ENCODE data around the gene TTC12.

Gene TTC12

DNA sequence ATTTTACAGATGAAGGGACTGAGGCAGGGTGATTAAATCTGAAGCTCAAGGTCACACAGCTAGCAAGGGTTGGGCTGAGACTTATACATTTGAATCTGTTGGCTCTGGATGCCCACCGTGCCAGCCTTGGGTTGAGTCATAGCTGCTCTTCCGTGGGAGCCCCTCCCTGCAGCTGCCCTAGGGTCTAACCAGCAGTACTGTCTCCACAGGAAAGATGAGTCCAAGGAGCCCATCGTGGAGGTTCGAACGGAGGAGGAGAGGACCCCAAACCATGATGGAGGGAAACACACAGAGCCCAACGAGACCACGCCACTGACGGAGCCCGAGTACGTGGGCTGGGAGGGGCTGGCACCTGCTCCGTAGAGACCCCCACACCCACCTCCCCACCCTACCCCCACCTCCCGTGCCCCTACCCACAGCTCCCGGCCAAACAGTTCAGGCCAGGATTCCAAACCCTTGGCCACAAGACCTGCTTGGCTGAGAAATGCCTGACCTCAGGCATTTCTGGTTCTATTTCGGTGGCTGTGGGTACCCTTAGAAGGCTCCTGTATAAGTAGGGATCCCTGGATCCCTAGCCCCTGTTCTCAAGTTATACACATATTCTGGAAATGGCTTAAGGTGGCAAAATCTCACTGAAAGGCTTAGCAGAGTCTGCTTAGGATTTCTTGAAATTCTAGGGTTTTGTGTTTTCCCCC is 42.7 kb upstream of the TTC12 start:
- no peak overlapping the region for H3K4me3 ChIP-seq (ENCODE audit: control insufficient read depth, low read depth, low read length)
- no peak for DNase-seq (ENCODE audit: low read depth)
- TF ChIP-seq, protein P1, sequence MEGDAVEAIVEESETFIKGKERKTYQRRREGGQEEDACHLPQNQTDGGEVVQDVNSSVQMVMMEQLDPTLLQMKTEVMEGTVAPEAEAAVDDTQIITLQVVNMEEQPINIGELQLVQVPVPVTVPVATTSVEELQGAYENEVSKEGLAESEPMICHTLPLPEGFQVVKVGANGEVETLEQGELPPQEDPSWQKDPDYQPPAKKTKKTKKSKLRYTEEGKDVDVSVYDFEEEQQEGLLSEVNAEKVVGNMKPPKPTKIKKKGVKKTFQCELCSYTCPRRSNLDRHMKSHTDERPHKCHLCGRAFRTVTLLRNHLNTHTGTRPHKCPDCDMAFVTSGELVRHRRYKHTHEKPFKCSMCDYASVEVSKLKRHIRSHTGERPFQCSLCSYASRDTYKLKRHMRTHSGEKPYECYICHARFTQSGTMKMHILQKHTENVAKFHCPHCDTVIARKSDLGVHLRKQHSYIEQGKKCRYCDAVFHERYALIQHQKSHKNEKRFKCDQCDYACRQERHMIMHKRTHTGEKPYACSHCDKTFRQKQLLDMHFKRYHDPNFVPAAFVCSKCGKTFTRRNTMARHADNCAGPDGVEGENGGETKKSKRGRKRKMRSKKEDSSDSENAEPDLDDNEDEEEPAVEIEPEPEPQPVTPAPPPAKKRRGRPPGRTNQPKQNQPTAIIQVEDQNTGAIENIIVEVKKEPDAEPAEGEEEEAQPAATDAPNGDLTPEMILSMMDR (conservative IDR thresholded peaks at IDR 0.05; ENCODE audit: control insufficient read depth, insufficient read depth, low read depth, low read length): no peak

DNA sequence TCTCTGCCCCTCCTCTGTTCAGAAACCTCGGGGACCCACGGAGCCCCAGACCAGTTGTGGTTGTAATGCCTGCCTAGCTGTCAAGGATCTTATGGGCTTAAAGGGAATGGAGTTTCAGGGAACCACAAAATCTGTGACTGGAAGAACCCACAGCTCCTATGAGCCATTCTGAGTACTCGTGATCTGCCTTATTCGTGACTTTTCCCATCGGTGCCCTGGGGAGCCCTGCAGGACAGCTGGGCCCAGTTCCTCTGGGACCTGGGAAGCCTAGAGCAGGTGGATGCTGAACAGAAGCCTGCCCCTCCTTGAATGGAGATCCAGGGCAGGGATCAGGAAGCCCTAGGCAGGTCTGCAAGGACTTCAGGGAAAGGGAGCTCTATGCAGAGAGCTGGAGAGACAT is 42.1 kb upstream of the TTC12 start:
- H3K4me3 ChIP-seq (ENCODE audit: control insufficient read depth, low read depth, low read length): no peak overlapping the region
- TF ChIP-seq, protein P1 (conservative IDR thresholded peaks at IDR 0.05; ENCODE audit: control insufficient read depth, insufficient read depth, low read depth, low read length): no peak
- DNase-seq (ENCODE audit: low read depth): no peak

DNA sequence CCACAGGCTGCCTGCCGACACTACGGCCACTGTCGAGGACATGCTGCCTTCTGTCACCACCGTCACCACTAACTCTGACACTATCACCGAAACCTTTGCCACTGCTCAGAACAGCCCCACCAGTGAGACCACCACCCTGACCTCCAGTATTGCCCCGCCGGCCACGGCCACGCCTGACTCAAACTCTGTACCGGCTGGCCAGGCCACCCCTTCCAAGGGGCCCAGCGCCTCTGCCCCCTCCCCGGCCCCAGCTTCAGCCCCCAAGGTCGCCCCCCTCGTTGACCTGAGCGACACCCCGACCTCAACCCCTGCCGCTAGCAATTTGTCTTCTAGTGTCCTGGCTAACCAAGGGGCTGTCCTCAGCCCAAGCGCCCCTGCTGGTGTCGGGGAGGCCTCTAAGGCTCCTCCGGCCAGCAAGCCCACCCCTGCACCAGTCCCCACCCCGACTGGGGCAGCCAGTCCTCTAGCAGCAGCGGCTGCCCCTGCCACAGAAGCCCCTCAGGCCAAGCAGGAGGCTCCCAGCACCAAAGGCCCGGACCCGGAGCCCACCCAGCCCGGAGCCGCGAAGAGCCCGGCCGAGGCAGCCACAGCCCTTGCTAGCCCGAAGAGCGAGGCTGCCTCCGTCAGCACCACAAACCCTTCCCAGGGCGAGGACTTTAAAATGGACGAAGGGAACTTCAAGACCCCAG is 41.3 kb upstream of the TTC12 start:
- DNase-seq (ENCODE audit: low read depth): no peak
- H3K4me3 ChIP-seq (ENCODE audit: control insufficient read depth, low read depth, low read length): no peak overlapping the region
- TF ChIP-seq, protein P1 (conservative IDR thresholded peaks at IDR 0.05; ENCODE audit: control insufficient read depth, insufficient read depth, low read depth, low read length): no peak

DNA sequence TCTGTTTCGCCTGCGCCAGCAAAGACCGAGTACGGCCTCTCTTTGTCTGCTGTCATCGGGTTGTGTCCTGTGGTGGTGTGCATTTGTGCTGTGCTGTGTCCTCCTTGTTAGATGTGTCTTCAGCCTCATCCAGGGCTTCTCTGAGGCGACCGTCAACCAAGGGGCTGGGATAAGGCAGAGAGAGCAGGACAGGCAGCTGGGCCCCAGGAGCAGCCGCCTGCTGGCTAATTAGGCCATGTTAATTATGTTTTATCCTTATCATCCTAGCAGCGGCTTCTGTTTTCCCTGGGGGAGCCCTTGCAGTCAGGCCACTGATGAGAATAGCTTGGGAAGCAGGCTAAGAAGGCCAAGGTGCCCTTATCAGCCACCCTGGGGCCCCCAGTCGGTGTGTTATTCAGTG is 40.7 kb upstream of the TTC12 start:
- TF ChIP-seq, protein P1 (conservative IDR thresholded peaks at IDR 0.05; ENCODE audit: control insufficient read depth, insufficient read depth, low read depth, low read length): no peak
- no peak overlapping the region for H3K4me3 ChIP-seq (ENCODE audit: control insufficient read depth, low read depth, low read length)
- no peak for DNase-seq (ENCODE audit: low read depth)

DNA sequence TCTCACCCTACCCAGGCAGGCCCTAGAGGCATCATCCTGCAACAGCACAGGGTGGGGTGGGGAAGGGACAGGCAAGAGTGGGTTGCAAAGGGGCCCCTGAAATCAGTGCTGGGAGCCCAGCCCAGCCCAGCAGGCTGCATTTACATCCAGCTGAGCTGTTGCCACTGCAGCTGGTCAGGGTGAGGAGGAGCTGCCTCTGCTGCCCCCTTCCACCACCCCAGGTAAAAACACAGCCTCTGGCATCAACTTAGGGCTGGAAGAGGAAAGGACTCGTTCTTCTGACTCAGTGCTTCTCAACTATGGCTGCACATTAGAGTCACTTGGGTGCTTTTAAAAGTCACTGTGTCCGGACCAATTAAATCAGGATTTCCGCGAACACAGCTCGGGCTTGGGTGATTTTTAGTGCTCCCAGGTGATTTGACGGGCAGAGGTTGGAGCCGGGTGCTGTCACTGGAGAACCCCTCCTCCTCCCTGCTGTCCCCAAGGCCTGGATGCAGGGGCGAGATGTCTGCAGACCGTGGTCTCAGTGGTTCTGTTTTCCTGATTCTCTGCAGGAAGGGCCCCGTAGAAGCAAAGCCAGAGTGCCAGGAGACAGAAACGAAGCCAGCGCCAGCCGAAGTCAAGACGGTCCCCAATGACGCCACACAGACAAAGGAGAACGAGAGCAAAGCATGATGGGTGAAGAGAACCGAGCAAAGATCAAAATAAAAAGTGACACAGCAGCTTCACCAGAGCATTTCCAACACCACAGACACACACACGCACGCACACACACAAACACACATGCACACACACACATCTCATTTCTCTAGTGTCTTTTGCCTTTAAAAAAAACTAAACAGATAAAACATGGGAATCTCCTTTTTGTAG is 39.4 kb upstream of the TTC12 start:
- no peak overlapping the region for H3K4me3 ChIP-seq (ENCODE audit: control insufficient read depth, low read depth, low read length)
- TF ChIP-seq, protein P1 (conservative IDR thresholded peaks at IDR 0.05; ENCODE audit: control insufficient read depth, insufficient read depth, low read depth, low read length): no peak
- no peak for DNase-seq (ENCODE audit: low read depth)

DNA sequence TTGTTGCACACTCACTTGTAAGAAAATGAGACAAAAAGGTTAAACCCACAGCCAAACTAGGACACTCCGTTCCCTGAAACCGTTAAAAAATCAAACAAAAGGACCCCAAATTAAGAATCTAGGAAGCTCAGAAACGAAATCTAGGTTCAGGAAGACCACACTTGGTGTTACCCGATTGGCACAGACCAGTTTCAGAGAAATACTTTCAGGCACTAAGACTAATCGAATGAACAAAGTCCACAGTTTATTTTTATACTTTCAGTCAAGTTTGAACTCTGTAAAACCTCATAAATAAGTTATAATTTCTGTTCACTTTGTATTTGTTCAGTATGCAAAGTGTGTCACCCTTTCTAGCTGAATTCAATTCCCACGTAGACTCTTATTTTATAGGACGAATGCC is 38.8 kb upstream of the TTC12 start:
- TF ChIP-seq, protein P1 (conservative IDR thresholded peaks at IDR 0.05; ENCODE audit: control insufficient read depth, insufficient read depth, low read depth, low read length): no peak
- no peak overlapping the region for H3K4me3 ChIP-seq (ENCODE audit: control insufficient read depth, low read depth, low read length)
- no peak for DNase-seq (ENCODE audit: low read depth)
